ENCODE data around the gene MAP3K3. TPM values are rescaled to one million over a fixed set of nuclear protein-coding genes. Genes with fewer than 3 reads are reported as not detected.
A peak's percentile ranks its signal among the peaks of the same experiment; 100 is the strongest.

Gene MAP3K3
- total RNA-seq (2012; rRNA removed), result 20.0 and 20.1 TPM in 2 replicates

DNA sequence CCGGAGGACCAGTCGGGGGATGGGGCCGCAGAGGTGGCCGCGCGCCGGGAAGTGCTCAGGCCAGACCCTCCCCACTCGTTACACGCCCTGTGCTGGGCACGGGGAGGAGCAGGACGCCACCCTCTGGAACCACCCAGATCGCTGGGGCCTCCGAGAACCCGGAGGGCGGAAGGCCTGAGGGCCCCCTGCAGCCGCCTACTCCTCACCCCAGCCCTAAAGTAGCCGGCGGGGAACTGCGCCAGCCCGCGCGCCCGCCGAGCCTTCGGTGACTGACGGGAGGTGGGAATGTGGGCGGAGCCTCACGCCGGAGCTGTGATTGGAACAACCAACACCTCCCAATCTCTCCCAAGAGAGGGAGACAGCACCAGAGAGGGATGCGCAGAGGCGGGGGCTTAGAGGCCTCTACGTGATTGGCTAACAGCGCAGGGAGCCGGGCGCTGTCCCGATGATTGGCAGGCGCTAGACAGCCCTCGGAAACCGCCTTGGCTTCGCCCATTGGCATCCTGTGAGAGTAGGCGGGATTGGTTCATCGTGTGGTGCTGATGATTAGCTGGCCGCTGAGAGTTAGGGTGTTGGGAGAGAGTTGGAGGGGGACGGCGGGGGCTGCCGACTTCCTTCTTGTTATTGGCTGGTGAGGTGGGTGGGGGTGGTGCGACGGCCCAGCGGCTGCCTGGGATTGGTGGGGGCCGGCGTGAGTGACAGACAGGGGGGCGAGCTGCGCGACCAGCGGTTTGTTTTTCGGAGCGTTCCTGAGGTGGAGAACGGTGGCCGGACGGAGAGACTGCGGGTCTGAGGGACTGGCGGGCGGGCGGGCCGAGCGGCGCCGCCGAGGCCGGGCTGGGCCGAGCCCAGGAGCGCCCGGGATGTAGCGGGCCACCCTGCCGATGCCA is at the start of gene MAP3K3:
TSS of gene MAP3K3 (plus strand) at position 734 of the 890 bp plus-strand sequence. CDS start 343 bp downstream, outside the sequence.
- H3K4me3 ChIP-seq (ENCODE audit: low read length), result peak within 1 kb of the TSS; percentile 95
- no peaks in the 10 kb centered on the region for H3K36me3 ChIP-seq (ENCODE audit: insufficient read depth, low read length)
- no peaks in the 10 kb centered on the region for H3K9me3 ChIP-seq (replicated peaks; ENCODE audit: low read length)
- H3K4me1 ChIP-seq (ENCODE audit: control insufficient read depth, insufficient read depth, low read length), result peaks cover 19% of the 10 kb centered on the region
- no peaks in the 10 kb centered on the region for H3K27me3 ChIP-seq (ENCODE audit: control insufficient read depth, insufficient read depth, low read length)
- peak within 1 kb of the TSS; percentile 87 for H3K9ac ChIP-seq (ENCODE audit: low read depth, low read length)
- H3K4me2 ChIP-seq (ENCODE audit: low read length), result peak within 1 kb of the TSS; percentile 92

DNA sequence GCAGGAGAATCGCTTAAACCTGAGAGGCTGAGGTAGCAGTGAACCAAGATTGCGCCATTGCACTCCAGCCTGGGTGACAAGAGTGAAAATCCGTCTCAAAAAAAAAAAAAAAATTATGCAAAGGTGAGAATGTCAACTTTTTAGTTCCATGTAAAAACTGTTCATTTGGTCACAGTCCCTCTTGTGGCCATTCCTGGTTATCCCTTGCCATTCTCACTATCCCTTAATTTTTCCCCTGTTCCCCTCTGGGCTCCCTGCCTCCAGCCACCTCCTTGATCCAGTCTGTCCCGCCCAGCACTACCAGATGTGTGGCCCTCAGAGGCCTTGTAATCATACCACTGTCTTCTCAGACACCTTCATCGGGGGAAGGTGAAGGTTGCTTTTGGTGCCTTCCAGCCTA is 48.6 kb upstream of the MAP3K3 start:
- Histone ChIP-seq H3K4me1 (ENCODE audit: control insufficient read depth, insufficient read depth, low read length) (peaks cover 7% of the 10 kb centered on the region), H3K9ac (ENCODE audit: low read depth, low read length) (no peak overlapping the region), H3K36me3 (ENCODE audit: insufficient read depth, low read length) (peaks cover 5% of the 10 kb centered on the region), H3K27me3 (ENCODE audit: control insufficient read depth, insufficient read depth, low read length) (no peaks in the 10 kb centered on the region), H3K4me3 (ENCODE audit: low read length) (no peak overlapping the region), H3K9me3 (replicated peaks; ENCODE audit: low read length) (no peaks in the 10 kb centered on the region), H3K4me2 (ENCODE audit: low read length) (no peak overlapping the region)

DNA sequence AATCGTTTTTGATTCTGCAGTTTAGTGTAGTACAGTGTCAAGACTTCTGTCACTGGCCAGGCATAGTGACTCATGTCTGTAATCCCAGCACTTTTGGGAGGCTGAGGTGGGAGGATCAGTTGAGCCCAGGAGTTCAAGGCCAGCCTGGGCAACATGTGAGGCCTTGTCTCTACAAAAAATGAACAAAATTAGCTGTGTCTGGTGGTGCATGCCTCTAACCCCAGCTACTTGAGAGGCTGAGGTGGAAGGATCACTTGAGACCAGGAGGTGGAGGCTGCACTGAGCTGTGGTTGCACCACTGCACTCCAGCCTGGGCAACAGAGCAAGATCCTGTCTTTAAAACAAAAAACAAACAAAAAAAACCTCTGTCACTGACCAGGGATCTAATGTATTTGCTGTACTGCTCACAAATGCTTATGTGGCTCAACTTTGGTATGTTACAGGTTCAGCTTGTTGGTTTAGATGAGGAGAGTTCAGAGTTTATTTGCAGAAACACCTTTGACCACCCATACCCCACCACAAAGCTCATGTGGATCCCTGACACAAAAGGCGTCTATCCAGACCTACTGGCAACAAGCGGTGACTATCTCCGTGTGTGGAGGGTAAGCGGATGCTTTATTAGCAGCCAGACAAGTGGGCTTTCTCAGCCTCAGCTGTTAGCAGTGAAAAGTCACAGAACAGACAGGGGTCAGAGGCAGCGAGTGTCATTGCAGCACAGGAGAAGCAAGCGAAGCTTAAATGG is 44.0 kb upstream of the MAP3K3 start:
- H3K4me1 ChIP-seq (ENCODE audit: control insufficient read depth, insufficient read depth, low read length), result no peaks in the 10 kb centered on the region
- H3K9me3 ChIP-seq (replicated peaks; ENCODE audit: low read length), result no peaks in the 10 kb centered on the region
- no peak overlapping the region for H3K4me2 ChIP-seq (ENCODE audit: low read length)
- H3K4me3 ChIP-seq (ENCODE audit: low read length), result no peak overlapping the region
- no peaks in the 10 kb centered on the region for H3K27me3 ChIP-seq (ENCODE audit: control insufficient read depth, insufficient read depth, low read length)
- H3K36me3 ChIP-seq (ENCODE audit: insufficient read depth, low read length), result peaks cover 36% of the 10 kb centered on the region
- H3K9ac ChIP-seq (ENCODE audit: low read depth, low read length), result no peak overlapping the region

DNA sequence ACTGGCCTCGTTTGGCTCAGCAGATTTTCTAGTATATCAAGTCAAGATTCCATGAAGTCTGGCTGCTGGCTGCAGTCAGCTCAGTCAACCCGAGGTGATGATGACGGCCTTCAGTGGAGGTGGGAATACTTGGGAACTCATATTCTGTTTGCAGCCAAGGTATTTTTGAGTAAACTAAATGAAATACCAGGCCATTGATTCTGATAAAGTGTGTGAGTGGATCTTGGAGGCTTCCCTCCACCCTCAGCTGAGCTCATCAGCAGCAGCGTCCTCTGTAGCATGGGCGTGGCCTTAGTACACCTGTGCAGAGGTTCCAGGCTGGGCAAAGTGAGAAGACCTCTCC is 43.5 kb upstream of the MAP3K3 start:
- Histone ChIP-seq H3K4me3 (ENCODE audit: low read length) (no peak overlapping the region), H3K9me3 (replicated peaks; ENCODE audit: low read length) (no peaks in the 10 kb centered on the region), H3K9ac (ENCODE audit: low read depth, low read length) (no peak overlapping the region), H3K4me2 (ENCODE audit: low read length) (no peak overlapping the region), H3K4me1 (ENCODE audit: control insufficient read depth, insufficient read depth, low read length) (no peaks in the 10 kb centered on the region), H3K27me3 (ENCODE audit: control insufficient read depth, insufficient read depth, low read length) (no peaks in the 10 kb centered on the region), H3K36me3 (ENCODE audit: insufficient read depth, low read length) (peaks cover 41% of the 10 kb centered on the region)

DNA sequence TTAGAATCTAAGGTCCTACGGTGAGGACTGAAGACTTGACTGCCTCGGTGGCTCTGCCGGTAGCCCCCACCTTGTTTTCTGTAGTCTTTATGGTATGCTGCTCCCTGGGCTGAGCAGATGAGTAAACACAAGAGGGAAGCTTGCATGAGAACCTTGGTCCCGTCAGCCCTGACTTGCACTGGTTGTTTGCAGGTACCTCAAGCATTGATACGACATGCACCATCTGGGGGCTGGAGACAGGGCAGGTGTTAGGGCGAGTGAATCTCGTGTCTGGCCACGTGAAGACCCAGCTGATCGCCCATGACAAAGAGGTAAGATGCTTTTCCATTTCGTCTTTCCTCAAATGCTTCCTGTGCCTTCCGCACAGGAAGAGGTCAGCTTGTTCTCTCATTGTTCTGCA is 42.6 kb upstream of the MAP3K3 start:
- no peak overlapping the region for H3K9ac ChIP-seq (ENCODE audit: low read depth, low read length)
- H3K9me3 ChIP-seq (replicated peaks; ENCODE audit: low read length), result no peaks in the 10 kb centered on the region
- no peaks in the 10 kb centered on the region for H3K4me1 ChIP-seq (ENCODE audit: control insufficient read depth, insufficient read depth, low read length)
- H3K4me2 ChIP-seq (ENCODE audit: low read length), result no peak overlapping the region
- H3K27me3 ChIP-seq (ENCODE audit: control insufficient read depth, insufficient read depth, low read length), result no peaks in the 10 kb centered on the region
- H3K36me3 ChIP-seq (ENCODE audit: insufficient read depth, low read length), result peaks cover 43% of the 10 kb centered on the region
- no peak overlapping the region for H3K4me3 ChIP-seq (ENCODE audit: low read length)

DNA sequence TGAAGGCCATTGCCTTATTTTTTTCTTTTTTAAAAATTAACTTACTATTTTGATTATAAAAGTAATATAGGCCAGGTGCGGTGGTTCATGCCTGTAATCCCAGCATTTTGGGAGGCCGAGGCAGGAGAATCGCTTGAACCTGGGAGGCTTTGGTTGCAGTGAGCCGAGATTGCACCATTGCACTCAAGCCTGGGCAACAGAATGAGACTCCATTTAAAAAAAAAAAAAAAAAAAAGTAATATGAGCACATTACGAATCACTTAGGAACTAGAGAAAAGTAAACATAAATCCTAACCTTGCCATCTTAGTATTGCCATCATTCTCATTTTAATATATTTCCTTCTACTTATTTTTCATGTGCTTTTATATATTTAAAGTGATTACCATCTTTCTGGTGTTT is 34.4 kb upstream of the MAP3K3 start:
- Histone ChIP-seq H3K4me3 (ENCODE audit: low read length) (no peak overlapping the region), H3K36me3 (ENCODE audit: insufficient read depth, low read length) (peaks cover 66% of the 10 kb centered on the region), H3K9ac (ENCODE audit: low read depth, low read length) (no peak overlapping the region), H3K27me3 (ENCODE audit: control insufficient read depth, insufficient read depth, low read length) (no peaks in the 10 kb centered on the region), H3K4me1 (ENCODE audit: control insufficient read depth, insufficient read depth, low read length) (no peaks in the 10 kb centered on the region), H3K4me2 (ENCODE audit: low read length) (no peak overlapping the region), H3K9me3 (replicated peaks; ENCODE audit: low read length) (no peaks in the 10 kb centered on the region)

GRCh38 chr17:63588797-63589196 is 33.4 kb upstream of the MAP3K3 start:
- Histone ChIP-seq H3K4me2 (ENCODE audit: low read length) (no peak overlapping the region), H3K36me3 (ENCODE audit: insufficient read depth, low read length) (peaks cover 59% of the 10 kb centered on the region), H3K9ac (ENCODE audit: low read depth, low read length) (no peak overlapping the region), H3K4me1 (ENCODE audit: control insufficient read depth, insufficient read depth, low read length) (no peaks in the 10 kb centered on the region), H3K4me3 (ENCODE audit: low read length) (no peak overlapping the region), H3K27me3 (ENCODE audit: control insufficient read depth, insufficient read depth, low read length) (no peaks in the 10 kb centered on the region), H3K9me3 (replicated peaks; ENCODE audit: low read length) (no peaks in the 10 kb centered on the region)

DNA sequence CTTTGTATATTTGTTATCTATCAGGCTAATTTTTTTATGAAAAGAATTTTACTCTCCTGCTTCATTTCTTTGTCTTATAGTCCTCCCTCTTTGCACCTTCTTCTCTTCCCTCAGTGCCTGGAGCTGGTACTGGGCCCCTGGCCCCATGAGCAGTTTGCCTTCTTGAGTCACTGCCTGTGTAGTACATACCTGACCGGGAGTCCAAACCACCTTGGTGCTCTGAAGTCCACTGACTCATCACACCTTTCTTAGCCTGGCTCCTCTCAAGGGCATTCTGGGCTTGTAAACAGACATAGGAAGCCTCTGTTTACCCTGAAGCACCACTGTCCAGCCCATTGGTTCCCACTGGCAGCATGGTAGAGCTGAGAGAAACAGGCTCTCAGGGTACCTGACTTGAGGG is 32.6 kb upstream of the MAP3K3 start:
- Histone ChIP-seq H3K4me3 (ENCODE audit: low read length) (no peak overlapping the region), H3K9me3 (replicated peaks; ENCODE audit: low read length) (no peaks in the 10 kb centered on the region), H3K9ac (ENCODE audit: low read depth, low read length) (no peak overlapping the region), H3K36me3 (ENCODE audit: insufficient read depth, low read length) (peaks cover 61% of the 10 kb centered on the region), H3K4me2 (ENCODE audit: low read length) (no peak overlapping the region), H3K27me3 (ENCODE audit: control insufficient read depth, insufficient read depth, low read length) (no peaks in the 10 kb centered on the region), H3K4me1 (ENCODE audit: control insufficient read depth, insufficient read depth, low read length) (no peaks in the 10 kb centered on the region)

DNA sequence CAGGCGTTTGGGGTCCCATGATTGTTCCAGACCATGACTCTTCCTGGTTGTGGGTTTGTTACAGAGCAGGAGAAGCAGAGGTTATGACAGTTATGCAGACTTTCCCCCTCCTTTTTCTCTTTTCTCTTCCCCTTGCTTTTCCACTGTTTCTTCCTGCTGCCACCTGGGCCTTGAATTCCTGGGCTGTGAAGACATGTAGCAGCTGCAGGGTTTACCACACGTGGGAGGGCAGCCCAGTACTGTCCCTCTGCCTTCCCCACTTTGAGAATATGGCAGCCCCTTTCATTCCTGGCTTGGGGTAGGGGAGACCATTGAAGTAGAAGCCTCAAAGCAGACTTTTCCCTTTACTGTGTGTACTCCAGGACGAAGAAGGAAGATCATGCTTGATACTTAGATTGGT is 29.4 kb upstream of the MAP3K3 start:
- H3K9me3 ChIP-seq (replicated peaks; ENCODE audit: low read length), result no peaks in the 10 kb centered on the region
- no peak overlapping the region for H3K9ac ChIP-seq (ENCODE audit: low read depth, low read length)
- no peaks in the 10 kb centered on the region for H3K4me1 ChIP-seq (ENCODE audit: control insufficient read depth, insufficient read depth, low read length)
- no peak overlapping the region for H3K4me2 ChIP-seq (ENCODE audit: low read length)
- no peak overlapping the region for H3K4me3 ChIP-seq (ENCODE audit: low read length)
- H3K27me3 ChIP-seq (ENCODE audit: control insufficient read depth, insufficient read depth, low read length), result no peaks in the 10 kb centered on the region
- peaks cover 45% of the 10 kb centered on the region for H3K36me3 ChIP-seq (ENCODE audit: insufficient read depth, low read length)

DNA sequence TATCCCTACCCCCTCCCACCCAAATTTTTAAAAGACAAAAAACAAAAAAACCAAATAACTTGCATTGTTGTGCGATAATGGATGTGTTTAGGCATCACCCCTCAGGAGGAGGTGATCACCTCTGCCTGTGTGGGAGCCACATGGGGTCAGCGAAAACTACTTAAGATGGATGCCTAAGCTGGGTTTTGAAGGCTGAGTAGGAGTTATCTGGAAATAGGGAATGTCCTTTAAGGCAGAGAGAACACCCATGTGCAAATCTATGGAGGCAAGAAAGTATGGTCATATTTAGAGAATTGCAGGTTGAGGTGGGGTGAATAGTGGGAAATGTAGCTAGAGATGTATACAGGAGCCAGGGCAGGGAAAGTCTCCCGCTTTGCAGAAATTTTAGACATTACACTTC is 27.1 kb upstream of the MAP3K3 start:
- peaks cover 25% of the 10 kb centered on the region for H3K36me3 ChIP-seq (ENCODE audit: insufficient read depth, low read length)
- H3K9me3 ChIP-seq (replicated peaks; ENCODE audit: low read length), result no peaks in the 10 kb centered on the region
- H3K27me3 ChIP-seq (ENCODE audit: control insufficient read depth, insufficient read depth, low read length), result no peaks in the 10 kb centered on the region

DNA sequence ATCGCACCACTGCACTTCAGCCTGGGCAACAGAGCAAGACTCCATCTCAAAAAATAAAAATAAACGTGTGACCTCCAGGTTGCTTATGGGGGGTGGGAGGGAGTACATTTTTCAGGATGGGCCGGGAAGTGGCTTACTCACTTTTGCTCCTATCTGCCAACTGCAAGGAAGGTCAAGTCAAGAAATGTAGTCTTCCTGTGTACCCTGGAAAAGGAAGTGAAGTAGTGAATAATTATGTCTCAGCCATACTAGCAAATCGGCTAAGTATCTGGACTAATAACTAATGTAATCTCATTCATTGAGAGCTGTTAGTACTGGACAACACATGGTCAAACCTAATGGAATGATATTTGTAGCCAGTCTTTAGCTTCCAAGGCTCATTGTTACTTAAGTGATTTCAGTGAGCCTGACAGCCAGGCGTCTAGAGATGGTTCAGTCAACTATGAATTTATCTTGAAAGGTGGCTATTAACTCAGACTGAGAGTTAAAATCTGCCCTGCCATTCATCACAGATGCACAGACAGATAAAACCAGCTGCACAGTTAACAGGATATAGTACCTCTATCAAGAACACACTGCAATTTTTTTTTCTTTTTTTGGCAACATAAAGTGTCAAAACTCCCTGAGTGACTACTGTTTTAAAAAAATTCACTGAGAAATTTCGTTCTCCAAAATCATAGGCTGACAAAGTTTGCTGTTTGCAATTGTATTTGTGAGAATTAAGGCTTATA is 25.2 kb upstream of the MAP3K3 start:
- peaks cover 12% of the 10 kb centered on the region for H3K36me3 ChIP-seq (ENCODE audit: insufficient read depth, low read length)
- no peak overlapping the region for H3K4me2 ChIP-seq (ENCODE audit: low read length)
- no peaks in the 10 kb centered on the region for H3K9me3 ChIP-seq (replicated peaks; ENCODE audit: low read length)
- H3K4me1 ChIP-seq (ENCODE audit: control insufficient read depth, insufficient read depth, low read length), result peaks cover 12% of the 10 kb centered on the region
- H3K4me3 ChIP-seq (ENCODE audit: low read length), result no peak overlapping the region
- no peak overlapping the region for H3K9ac ChIP-seq (ENCODE audit: low read depth, low read length)
- H3K27me3 ChIP-seq (ENCODE audit: control insufficient read depth, insufficient read depth, low read length), result no peaks in the 10 kb centered on the region

More for the DNA sequence above, 27.1 kb upstream of the MAP3K3 start:
- Histone ChIP-seq H3K4me2 (ENCODE audit: low read length) (no peak overlapping the region), H3K4me3 (ENCODE audit: low read length) (no peak overlapping the region), H3K9ac (ENCODE audit: low read depth, low read length) (no peak overlapping the region), H3K4me1 (ENCODE audit: control insufficient read depth, insufficient read depth, low read length) (peaks cover 2% of the 10 kb centered on the region)

Measured in skeletal muscle satellite cell (primary cell).